Uterus (tissue), 4 donors: ENCODE results near the gene EXOC1. TPM values are rescaled to one million over a fixed set of nuclear protein-coding genes. Genes with fewer than 3 reads are reported as not detected.

ENCODE experiments used
- DNase-seq, 2 donors: peaks; one replicate each; pipeline ENCODE4 v3.0.0-alpha.2; 2019 to 2020
- H3K27ac ChIP-seq, 2 donors: fragments of 200-600 bp; sonication (generic); 1 replicate in 1 of 2; 2 replicates in 1 of 2; pipeline ENCODE4 v1.5.1; 2016 to 2018
- H3K27me3 ChIP-seq, 2 donors: fragments of 200-600 bp; sonication (generic); one replicate each; pipeline ENCODE4 v1.5.1; 2018 to 2019; ENCODE audit warnings: control low read depth in 1 of 2
- H3K36me3 ChIP-seq, 2 donors: fragments of 200-600 bp; sonication (generic); one replicate each; pipeline ENCODE4 v1.5.1; 2019; ENCODE audit warnings: control low read depth in 1 of 2
- H3K4me1 ChIP-seq, 2 donors: fragments of 200-600 bp; sonication (generic); one replicate each; pipeline ENCODE4 v1.5.1; 2018 to 2019; ENCODE audit warnings: control low read depth in 1 of 2
- H3K4me3 ChIP-seq, 2 donors: fragments of 200-600 bp; sonication (generic); 1 replicate in 1 of 2; 2 replicates in 1 of 2; pipeline ENCODE4 v1.5.1; 2018 to 2019; ENCODE audit warnings: mild to moderate bottlenecking in 1 of 2
- H3K9me3 ChIP-seq, 2 donors: fragments of 200-600 bp; sonication (generic); one replicate each; pipeline ENCODE4 v1.5.1; 2019; ENCODE audit warnings: control low read depth in 1 of 2
- CTCF ChIP-seq, 4 experiments: fragments of 200-600 bp in 2 of 4; fragments of 450-650 bp in 2 of 4; sonication (generic) in 2 of 4; IDR thresholded peaks; one replicate each; pipeline ENCODE4 v1.5.1; 2016 to 2019; ENCODE audit warnings: antibody characterized with exemption in 4 of 4, mild to moderate bottlenecking in 2 of 4, moderate library complexity in 1 of 4
- POLR2A ChIP-seq, 2 donors: fragments of 450-650 bp; IDR thresholded peaks; one replicate each; pipeline ENCODE4 v1.6.1; 2016; ENCODE audit warnings: antibody characterized with exemption in 2 of 2, mild to moderate bottlenecking in 1 of 2, moderate library complexity in 1 of 2
- intact Hi-C: fragments of 100-400 bp; cut with DNase I; formaldehyde crosslinking; loops from one replicate; pipeline ENCODE4 v1.15.1; 2023; ENCODE audit warnings: low total_unique reads
- total RNA-seq, 4 donors: library from RNA; depleted of rRNA in 3 of 4; stranded (reverse); fragments of >200 nt in 3 of 4; gene quantifications; one replicate each; pipeline versions ENCODE4 v1.1.0 to v1.2.4, GENCODE V29; 2014 to 2023
- donor health status: DM: yes; HTN: yes; CAD: no.

The EXOC1 gene
- total RNA-seq, 4 donors from 2014 or later: 14.7 to 59.9 (median 33.8) TPM

- Histone ChIP-seq H3K4me1 (no peaks in the 10 kb centered on the region), H3K9me3 (no peaks in the 10 kb centered on the region), H3K27ac (no peak overlapping the region), H3K27me3 (no peaks in the 10 kb centered on the region), H3K36me3 (no peaks in the 10 kb centered on the region), H3K4me3 (no peak overlapping the region)
- no peak for TF ChIP-seq CTCF (IDR thresholded peaks at IDR 0.05)
- no peak for TF ChIP-seq POLR2A (IDR thresholded peaks at IDR 0.05)
- DNase-seq: no peak
- intact Hi-C loops: no loop called here
Measured at GRCh38 chr4:55884851-55885219, 31.4 kb downstream of the EXOC1 start.

GRCh38 chr4:55887594-55887993 is 34.1 kb downstream of the EXOC1 start:
- DNase-seq: no peak
- Histone ChIP-seq H3K27ac (no peak overlapping the region), H3K27me3 (no peaks in the 10 kb centered on the region), H3K4me3 (no peak overlapping the region), H3K36me3 (no peaks in the 10 kb centered on the region), H3K4me1 (no peaks in the 10 kb centered on the region), H3K9me3 (no peaks in the 10 kb centered on the region)
- TF ChIP-seq CTCF (IDR thresholded peaks at IDR 0.05): no peak
- intact Hi-C loops: no loop called here

GRCh38 chr4:55892156-55892555 is 38.7 kb downstream of the EXOC1 start:
- Histone ChIP-seq H3K36me3 (no peaks in the 10 kb centered on the region), H3K27me3 (no peaks in the 10 kb centered on the region), H3K4me1 (no peaks in the 10 kb centered on the region), H3K27ac (no peak overlapping the region), H3K4me3 (no peak overlapping the region), H3K9me3 (no peaks in the 10 kb centered on the region)
- DNase-seq: no peak
- intact Hi-C loops: no loop called here
- TF ChIP-seq CTCF (IDR thresholded peaks at IDR 0.05): no peak

- Histone ChIP-seq H3K4me1 (peaks cover 0 to 4% of the 10 kb centered on the region in 2 donors), H3K27ac (no peak overlapping the region), H3K9me3 (no peaks in the 10 kb centered on the region), H3K36me3 (no peaks in the 10 kb centered on the region), H3K4me3 (no peak overlapping the region), H3K27me3 (no peaks in the 10 kb centered on the region)
- no peak for DNase-seq
- TF ChIP-seq CTCF (IDR thresholded peaks at IDR 0.05) (no peak), POLR2A (IDR thresholded peaks at IDR 0.05) (no peak)
- intact Hi-C loops: no loop called here
Measured at GRCh38 chr4:55896622-55897021, 43.2 kb downstream of the EXOC1 start.

- Histone ChIP-seq H3K27me3 (no peaks in the 10 kb centered on the region), H3K27ac (no peak overlapping the region), H3K4me1 (peaks cover 0 to 4% of the 10 kb centered on the region in 2 donors), H3K36me3 (no peaks in the 10 kb centered on the region), H3K4me3 (no peak overlapping the region), H3K9me3 (no peaks in the 10 kb centered on the region)
- TF ChIP-seq POLR2A (IDR thresholded peaks at IDR 0.05) (no peak), CTCF (IDR thresholded peaks at IDR 0.05) (no peak)
- no peak for DNase-seq
- intact Hi-C loops: no loop called here
Measured at GRCh38 chr4:55902677-55903076, 49.2 kb downstream of the EXOC1 start.
